Neuron (in vitro differentiated cells): ENCODE measurements around the gene PYGL.
A peak's percentile ranks its signal among the peaks of the same experiment; 100 is the strongest.

ENCODE experiments used
- H2AFZ ChIP-seq: one replicate; pipeline ENCODE4 v1.6.1; 2013; ENCODE audit warnings: low read depth, mild to moderate bottlenecking, inconsistent platforms, low read length, moderate library complexity
- H3K27me3 ChIP-seq: one replicate; pipeline ENCODE4 v1.6.1; 2013; ENCODE audit warnings: low read length; ENCODE audit not compliant: insufficient read depth
- H3K36me3 ChIP-seq: one replicate; pipeline ENCODE4 v1.6.1; 2013; ENCODE audit warnings: low read length; ENCODE audit not compliant: insufficient read depth
- H3K4me1 ChIP-seq: one replicate; pipeline ENCODE4 v1.6.1; 2013; ENCODE audit warnings: low read length; ENCODE audit not compliant: insufficient read depth
- H3K4me3 ChIP-seq: 2 replicates; pipeline ENCODE4 v1.5.1; 2013; ENCODE audit warnings: mild to moderate bottlenecking, low read length, moderate library complexity
- H3K9me3 ChIP-seq: one replicate; pipeline ENCODE4 v1.6.1; 2013; ENCODE audit warnings: low read length

The PYGL gene

DNA sequence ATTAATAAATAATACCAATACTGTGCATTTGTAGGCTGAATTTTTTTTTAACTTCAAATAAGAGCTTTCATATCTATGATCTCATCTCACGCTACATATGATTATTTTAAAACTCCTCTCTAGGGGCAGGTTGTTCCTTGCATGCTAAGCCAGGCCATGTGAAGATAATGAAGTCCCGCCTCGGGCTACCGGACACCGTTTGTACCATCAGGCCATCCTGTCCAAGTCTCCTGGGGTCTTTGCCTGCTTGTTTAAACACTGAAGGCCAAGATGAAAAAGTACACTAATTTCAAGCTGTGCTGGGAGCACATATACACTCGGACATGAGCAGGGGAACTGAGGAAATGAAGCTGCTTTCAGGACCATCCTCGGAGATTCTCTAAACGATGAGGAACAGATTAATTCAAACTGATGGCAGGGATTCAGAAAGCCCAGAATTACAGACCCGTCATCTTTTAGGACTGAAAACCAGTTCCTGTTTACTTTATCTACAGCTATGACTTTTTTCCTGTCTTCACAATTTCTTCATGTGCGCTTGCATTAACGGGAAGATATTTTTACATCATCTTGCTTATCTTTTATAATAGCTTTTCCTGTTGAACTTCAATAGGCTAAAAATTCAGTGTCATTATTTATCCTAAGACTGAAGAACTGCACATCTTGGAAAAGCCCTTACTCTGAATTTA, 78.7 kb downstream of the PYGL start:
- H3K4me3 ChIP-seq: no peak overlapping the region
- H2AFZ ChIP-seq: no peak overlapping the region
- H3K27me3 ChIP-seq: peaks cover 2% of the 10 kb centered on the region
- no peaks in the 10 kb centered on the region for H3K9me3 ChIP-seq
- H3K4me1 ChIP-seq: peaks cover 26% of the 10 kb centered on the region
- no peaks in the 10 kb centered on the region for H3K36me3 ChIP-seq

DNA sequence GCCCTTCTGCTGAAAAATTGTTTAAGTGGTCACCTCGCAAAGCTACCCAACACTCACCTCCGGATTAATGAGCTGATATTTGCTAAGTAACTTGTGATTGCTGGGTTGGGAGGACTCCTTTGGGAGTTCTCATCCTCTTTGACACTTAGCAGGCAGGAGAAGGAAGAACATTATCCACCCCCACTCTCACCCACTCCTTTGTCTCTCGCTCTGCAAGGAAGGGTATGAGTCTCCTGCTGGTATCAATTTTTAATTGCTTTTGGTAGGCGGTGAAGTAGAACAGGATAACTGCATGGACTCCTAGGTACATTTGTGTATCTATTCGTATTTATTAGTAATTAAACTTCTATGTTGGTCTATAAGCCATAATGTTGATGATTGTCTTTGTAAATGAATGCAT, 79.3 kb downstream of the PYGL start:
- H3K4me3 ChIP-seq: no peak overlapping the region
- H3K9me3 ChIP-seq: no peaks in the 10 kb centered on the region
- H3K27me3 ChIP-seq: peaks cover 2% of the 10 kb centered on the region
- H2AFZ ChIP-seq: no peak overlapping the region
- H3K4me1 ChIP-seq: peaks cover 30% of the 10 kb centered on the region
- H3K36me3 ChIP-seq: no peaks in the 10 kb centered on the region

DNA sequence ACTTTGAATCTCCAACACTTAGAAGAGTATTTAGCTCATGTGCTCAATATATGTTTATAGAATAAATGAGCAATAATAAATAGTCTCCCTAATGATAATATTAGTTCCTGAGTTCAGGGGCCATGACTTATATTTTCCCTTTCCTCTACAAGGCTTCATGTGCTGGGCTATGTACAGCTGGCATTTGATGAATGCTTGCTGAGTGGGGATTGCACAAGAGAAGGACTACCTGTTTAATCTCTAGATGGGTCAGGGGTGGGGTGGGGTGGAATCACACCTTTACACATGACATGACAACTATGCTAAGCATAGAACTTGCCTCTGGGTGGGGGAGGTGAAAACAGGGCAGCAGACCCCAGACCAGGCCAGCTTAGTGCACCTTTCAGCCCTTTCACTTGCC, 80.0 kb downstream of the PYGL start:
- no peak overlapping the region for H3K4me3 ChIP-seq
- no peak overlapping the region for H2AFZ ChIP-seq
- no peaks in the 10 kb centered on the region for H3K36me3 ChIP-seq
- H3K9me3 ChIP-seq: no peaks in the 10 kb centered on the region
- H3K4me1 ChIP-seq: peaks cover 37% of the 10 kb centered on the region
- H3K27me3 ChIP-seq: peaks cover 2% of the 10 kb centered on the region

DNA sequence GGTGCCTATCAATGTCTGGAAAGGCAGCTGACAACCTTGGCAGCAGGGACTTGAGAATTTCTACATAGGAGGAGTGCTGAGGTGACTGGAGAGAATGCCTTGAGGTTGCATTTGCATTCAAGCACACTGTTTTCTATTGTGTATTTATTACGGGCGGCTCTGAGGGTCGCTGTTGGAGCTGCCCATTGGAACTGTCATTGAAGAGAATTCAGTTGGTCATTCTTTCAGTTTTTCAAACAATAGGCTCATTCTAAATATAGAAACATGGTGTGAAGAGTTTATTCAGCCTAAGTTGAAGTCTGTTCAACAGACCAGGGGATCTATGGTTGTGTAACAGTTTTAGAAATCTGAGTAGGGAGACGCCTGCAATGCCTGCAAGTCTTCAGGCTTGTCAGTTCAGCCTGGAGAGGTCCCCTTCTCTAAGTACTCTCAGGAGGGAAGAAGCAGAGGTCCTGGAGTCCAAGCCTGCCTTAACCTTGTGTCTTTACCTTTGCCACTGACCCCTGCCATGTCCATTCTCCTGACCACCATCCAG, 82.2 kb downstream of the PYGL start:
- peaks cover 2% of the 10 kb centered on the region for H3K27me3 ChIP-seq
- no peaks in the 10 kb centered on the region for H3K36me3 ChIP-seq
- H3K4me1 ChIP-seq: peaks cover 41% of the 10 kb centered on the region
- no peak overlapping the region for H3K4me3 ChIP-seq
- H2AFZ ChIP-seq: peak overlapping the region; percentile 37
- H3K9me3 ChIP-seq: no peaks in the 10 kb centered on the region

DNA sequence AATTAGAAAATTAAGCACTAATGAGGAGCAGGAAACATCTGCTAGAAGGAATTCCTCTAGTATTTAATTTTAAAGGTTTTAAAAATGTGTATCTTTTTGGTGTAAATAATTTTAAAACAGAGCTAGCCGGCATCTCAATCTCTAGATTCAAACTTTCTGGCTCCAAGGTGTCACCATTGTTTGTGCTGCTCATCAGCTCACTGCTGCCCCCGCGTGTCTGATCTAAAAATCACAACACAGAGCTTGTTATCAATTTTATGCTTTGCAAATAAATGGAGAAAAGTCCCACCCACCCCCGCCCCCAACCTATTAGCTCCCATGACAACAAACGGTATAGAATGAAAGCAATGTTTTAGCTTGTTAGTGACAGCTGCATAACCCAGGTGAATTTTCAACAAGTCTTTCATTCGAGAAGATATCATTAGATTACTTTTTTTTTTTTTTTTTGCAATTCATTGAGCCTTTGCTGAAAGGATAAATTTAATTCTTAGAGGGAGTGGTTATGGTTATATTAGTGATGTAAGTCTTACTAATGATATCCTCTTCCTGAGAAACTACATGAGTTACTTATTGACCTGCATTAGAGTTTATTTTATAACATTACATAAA, 83.7 kb downstream of the PYGL start:
- H3K9me3 ChIP-seq: no peaks in the 10 kb centered on the region
- peaks cover 41% of the 10 kb centered on the region for H3K4me1 ChIP-seq
- H3K4me3 ChIP-seq: peak overlapping the region; percentile 41

DNA sequence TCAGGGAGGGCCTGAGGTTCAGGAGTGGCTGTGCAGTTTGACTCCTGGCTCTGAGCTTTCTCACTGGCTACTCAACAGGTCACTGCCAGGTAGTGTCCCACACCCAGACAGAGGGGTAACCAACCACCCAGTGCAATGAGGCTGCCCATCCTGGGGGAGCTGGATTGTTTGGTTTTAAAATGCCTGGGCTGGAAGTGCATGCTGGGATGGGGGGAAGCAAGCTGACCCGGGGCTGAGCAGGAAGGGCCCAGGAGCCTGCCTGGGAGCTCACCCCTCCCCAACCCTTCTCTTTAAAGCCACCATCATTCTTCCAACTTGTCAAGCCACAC, 85.0 kb downstream of the PYGL start:
- Histone ChIP-seq H3K4me3 (peak overlapping the region; percentile 41), H3K9me3 (no peaks in the 10 kb centered on the region), H3K36me3 (no peaks in the 10 kb centered on the region), H3K27me3 (peaks cover 3% of the 10 kb centered on the region), H2AFZ (peak overlapping the region; percentile 97), H3K4me1 (peaks cover 41% of the 10 kb centered on the region)

More for the DNA sequence above, 83.7 kb downstream of the PYGL start:
- Histone ChIP-seq H2AFZ (peak overlapping the region; percentile 97), H3K27me3 (no peaks in the 10 kb centered on the region), H3K36me3 (no peaks in the 10 kb centered on the region)

DNA sequence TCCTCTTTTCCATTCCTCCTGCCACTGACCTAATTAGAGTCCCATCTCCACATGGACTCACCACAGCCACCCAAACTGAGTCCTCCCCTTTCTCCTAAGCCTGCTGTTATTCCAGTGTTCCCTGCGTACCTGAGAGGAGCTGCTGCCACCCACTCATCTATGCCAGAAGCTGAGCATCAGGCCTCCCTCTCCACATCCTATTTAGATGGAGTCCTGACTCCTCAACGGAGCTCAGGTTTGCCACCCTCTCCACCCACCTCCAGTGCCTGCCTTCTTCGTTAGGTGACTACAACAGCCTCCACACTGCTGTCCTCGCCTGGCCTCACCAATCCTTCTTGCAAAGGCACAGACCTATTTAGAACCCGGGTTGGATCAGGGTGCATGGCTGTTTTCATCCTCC, 87.6 kb downstream of the PYGL start:
- H3K36me3 ChIP-seq: no peaks in the 10 kb centered on the region
- no peak overlapping the region for H3K4me3 ChIP-seq
- no peak overlapping the region for H2AFZ ChIP-seq
- H3K4me1 ChIP-seq: peaks cover 26% of the 10 kb centered on the region
- peaks cover 3% of the 10 kb centered on the region for H3K27me3 ChIP-seq
- H3K9me3 ChIP-seq: no peaks in the 10 kb centered on the region

DNA sequence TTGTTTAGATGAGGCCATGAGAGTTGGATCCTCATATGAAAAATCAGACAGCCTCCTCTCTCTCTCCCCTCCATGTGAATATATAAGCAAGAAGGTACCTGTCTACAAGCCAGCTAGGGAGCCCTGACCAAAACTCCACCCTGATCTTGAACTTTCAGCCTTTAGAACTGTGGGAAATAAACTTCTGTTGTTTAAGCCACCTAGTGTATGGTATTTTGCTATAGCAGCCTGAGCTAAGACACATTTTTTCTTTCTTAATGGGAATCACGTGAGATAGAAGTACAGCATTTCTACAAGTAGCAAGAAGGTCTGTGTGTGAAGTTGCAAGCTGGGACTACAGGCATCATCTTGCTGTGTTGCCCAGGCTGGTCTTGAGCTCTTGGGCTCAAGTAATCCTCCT, 88.7 kb downstream of the PYGL start:
- H3K27me3 ChIP-seq: peaks cover 3% of the 10 kb centered on the region
- H3K4me3 ChIP-seq: no peak overlapping the region
- H3K4me1 ChIP-seq: peaks cover 15% of the 10 kb centered on the region
- no peaks in the 10 kb centered on the region for H3K9me3 ChIP-seq
- no peak overlapping the region for H2AFZ ChIP-seq
- no peaks in the 10 kb centered on the region for H3K36me3 ChIP-seq
